ENCODE measurements around the gene CD79B.
"Not testable (repeated sequence)": the region's sequence is repeated elsewhere in the genome, so short reads cannot be mapped to it uniquely, and the experiment has no call there.

The CD79B gene

DNA sequence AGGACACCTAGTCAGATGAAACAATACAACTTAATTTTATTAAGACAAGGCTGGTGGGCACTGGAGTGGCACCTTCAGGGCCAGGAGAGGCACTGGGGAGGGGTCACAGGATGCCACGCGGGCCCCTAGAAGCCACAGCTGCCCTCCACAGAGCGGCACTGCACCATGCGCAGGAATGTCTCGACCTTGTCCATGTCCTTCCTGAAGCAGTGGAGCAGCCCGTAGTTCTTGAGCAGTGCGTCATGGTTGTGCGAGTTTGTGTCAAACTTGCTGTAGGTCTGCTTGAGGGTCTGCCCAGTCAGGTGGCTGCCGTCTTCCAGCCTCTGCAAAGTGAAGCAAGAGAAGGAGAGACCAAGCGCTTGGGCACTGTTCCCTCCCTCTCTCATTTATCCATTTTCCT lies 22.5 kb downstream of the CD79B start:
- not testable (repeated sequence) for DNase-seq

DNA sequence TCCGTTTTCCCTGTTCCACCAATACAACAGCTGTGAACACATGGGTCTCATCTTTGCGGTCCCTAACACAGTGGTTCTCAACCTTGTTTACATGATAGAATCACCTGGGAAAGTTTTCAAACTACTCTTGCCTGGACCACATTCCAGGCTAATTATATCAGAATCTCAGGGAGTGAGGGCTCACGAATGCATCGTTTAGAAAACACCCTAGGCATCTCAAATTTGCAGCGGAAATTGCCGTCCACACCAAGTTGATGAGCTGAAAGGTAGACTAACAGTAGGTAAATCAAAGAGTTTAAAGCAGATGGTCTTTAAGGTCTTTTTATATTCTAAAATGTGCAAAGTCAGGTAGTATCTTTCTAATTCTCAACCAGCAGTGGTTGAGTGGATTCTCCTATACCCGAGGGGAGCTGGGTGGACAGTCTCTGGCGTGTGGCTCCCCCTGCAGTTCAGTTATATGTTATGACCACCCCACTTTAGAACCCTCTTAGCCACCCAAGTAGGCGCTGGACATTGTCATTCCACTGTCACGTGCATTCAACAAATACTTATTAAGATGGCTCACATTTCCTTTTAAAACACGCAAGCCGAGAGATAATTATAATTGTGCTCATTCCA lies 24.9 kb downstream of the CD79B start:
- DNase-seq, result not testable (repeated sequence)

DNA sequence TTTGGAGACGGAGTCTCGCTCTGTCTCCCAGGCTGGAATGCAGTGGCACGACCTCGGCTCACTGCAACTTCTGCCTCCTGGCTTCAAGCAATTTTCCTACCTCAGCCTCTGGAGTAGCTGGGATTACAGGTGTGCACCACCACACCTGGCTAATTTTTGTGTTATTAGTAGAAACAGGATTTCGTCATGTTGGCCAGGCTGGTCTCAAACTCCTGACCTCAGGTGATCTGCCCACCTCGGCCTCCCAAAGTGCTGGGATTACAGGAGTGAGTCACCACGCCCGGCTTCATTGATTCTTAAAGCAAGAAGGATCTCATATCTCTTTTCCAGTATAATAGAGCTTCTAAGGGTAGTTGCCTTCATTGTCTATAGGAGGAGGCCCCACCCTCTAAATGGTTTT lies 27.3 kb downstream of the CD79B start:
- not testable (repeated sequence) for DNase-seq

DNA sequence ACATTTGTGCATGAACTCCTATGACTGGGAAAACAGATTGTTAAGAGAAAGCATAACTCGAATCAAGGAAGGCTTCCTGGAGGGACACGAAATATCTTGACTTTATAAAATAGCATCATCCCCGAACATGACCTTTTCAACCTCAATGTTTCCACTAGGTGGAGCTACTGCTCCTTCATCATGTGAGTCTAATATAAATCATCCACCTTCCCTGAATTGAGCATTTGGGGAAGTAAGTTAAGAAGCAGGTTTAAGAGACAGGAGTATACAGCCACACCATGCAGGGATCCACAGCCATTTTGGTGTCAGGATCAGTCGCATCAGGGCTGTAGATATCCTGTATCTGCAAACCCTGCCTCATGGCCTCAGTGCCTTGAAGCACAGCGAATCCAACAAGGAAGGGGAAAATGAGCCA lies 28.3 kb downstream of the CD79B start:
- DNase-seq, result not testable (repeated sequence)

DNA sequence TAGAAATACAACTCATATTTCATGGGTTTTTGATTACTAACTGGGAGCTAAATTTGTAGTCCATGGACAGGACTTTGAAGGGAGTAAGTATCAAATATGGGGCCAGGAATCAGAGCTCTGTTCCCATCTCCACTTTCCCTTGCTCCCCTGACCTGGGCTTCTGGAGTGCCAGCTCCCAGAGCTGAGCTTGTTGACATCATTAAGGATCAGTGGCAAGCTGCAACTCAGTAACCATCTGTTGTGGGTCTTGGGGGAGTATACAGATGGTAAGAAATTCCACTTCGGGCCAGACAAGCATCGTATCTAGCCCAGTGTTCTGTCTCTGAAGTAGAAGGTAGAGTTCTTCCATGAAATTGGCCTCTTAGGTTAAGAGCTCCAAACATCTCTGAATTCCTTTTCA lies 30.2 kb downstream of the CD79B start:
- DNase-seq, result not testable (repeated sequence)

DNA sequence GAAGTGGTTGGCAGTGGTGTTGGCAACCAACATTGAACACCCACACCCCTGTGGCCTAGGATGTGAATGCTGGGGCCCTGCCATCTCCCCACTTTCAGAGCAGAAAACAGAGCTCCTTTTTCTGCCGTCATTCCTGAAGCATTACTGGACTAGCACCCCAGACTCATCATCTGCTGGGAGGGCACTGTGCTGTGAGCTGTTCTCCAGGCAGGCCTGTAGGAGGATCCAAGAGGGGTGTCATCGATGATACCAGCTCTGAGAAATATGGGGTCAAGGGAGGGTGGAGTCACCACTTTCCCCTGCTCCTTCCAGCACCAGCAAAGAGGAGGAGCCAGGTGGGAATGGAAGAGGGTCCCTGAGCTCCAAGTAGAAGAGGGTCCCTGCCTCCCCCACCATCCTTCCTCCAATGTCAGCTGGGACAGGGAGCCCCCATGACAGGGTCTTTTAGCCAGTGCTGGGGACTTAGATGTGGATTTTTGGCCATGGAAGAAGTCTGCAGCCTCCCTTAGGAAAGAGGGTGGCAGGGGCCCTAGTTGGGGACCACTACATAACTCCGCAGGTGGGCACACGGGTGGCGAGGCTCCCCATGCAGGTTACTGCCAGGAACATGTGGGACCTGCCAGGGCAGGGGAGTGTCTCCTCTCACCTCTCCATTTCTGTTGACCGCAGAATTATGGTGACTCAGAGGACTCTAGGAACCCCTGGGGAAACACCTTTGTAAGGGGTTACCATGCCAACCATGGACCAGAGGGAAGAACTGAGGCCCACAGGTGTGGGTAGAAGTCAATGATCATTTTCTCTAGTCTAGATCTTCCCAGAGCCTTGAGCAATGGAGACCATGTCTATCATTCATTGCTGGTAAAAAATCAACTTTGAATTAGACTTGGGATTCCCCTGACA lies 33.0 kb downstream of the CD79B start:
- not testable (repeated sequence) for DNase-seq

DNA sequence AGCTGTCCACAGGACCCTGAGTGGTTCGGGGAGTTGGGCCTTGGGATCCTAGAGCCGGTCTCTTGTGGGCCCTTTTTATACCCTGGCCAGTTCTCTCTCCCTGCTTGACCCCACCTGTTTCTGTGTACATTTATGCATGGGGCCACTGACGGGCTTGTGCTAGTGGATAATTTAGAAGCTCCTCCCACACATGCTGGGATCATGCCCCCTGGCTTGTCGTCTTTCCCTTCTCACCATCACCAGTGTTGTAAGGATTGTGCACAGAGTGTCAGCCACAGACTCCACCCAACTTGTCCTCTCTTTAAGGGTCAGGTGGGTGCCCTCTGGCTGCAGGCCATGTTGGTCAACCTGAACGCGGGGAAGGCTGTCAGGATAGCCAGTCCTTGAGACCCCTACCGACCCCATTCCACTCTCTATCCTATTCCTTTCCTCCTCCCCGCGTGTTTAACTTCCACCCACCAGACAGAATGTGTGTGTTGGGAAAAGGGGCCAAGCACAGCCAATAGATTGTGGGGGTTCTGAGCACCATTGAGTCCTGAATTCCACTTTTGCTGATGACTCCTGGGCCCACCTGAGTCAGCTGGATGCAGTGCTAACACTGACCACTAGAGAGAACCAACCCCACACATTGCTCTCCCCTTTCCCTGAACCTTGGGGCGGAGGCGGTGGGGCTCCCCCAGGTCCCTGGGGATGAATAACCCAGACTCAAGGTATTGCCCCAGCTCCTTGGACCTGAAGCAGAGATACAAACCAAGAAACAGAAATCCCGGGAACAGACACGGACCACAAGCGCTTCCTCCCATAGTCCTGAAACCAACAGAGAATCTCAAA lies 35.4 kb downstream of the CD79B start, which contains the start of gene CSH1:
TSS of gene CSH1 (minus strand) at position 51 of the 831 bp plus-strand sequence. CDS start 63 bp downstream, outside the sequence.
- DNase-seq, result not testable (repeated sequence)

DNA sequence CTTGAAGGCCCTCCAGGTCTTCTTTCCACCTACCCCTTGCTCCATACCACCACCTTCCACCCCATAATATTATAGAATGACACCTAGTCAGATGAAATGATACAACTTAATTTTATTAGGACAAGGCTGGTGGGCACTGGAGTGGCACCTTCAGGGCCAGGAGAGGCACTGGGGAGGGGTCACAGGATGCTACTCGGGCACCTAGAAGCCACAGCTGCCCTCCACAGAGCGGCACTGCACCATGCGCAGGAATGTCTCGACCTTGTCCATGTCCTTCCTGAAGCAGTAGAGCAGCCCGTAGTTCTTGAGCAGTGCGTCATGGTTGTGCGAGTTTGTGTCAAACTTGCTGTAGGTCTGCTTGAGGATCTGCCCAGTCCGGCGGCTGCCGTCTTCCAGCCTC lies 37.3 kb downstream of the CD79B start:
- not testable (repeated sequence) for DNase-seq

DNA sequence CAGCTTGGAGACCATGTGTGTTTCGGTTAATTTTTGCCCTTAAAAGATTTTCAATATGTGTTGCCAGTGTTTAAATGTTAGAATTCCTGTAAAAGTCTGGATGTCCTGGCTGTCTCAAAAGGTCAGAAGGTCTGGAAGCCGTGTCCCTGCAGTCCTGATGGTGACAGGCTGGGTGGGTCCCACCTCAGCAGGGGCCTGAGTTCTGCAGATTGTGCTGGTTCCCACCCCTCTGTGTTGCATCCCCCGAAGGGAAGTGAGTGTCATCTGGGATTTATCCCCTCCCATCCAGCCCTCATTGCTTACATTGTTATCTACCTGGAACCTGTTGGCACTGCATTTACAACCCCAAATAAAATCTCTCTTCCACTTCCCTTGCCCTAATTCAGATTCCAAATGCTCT lies 38.1 kb downstream of the CD79B start:
- DNase-seq, result not testable (repeated sequence)

DNA sequence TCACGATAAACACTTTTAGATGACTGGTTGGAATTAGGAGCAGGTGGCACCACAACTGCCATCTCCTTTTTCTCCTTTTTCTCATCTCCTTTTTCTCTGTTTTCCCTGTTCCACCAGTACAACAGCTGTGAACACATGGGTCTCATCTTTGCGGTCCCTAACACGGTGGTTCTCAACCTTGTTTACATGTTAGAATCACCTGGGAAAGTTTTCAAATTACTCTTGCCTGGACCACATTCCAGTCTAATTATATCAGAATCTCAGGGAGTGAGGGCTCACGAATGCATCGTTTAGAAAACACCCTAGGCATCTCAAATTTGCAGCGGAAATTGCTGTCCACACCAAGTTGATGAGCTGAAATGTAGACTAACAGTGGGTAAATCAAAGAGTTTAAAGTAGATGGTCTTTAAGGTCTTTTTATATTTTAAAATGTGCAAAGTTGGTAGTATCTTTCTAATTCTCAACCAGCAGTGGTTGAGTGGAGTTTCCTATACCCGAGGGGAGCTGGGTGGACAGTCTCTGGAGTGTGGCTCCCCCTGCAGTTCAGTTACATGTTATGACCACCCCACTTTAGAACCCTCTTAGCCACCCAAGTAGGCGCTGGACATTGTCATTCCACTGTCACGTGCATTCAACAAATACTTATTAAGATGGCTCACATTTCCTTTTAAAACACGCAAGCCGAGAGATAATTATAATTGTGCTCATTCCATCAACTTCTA lies 39.7 kb downstream of the CD79B start:
- DNase-seq, result not testable (repeated sequence)

DNA sequence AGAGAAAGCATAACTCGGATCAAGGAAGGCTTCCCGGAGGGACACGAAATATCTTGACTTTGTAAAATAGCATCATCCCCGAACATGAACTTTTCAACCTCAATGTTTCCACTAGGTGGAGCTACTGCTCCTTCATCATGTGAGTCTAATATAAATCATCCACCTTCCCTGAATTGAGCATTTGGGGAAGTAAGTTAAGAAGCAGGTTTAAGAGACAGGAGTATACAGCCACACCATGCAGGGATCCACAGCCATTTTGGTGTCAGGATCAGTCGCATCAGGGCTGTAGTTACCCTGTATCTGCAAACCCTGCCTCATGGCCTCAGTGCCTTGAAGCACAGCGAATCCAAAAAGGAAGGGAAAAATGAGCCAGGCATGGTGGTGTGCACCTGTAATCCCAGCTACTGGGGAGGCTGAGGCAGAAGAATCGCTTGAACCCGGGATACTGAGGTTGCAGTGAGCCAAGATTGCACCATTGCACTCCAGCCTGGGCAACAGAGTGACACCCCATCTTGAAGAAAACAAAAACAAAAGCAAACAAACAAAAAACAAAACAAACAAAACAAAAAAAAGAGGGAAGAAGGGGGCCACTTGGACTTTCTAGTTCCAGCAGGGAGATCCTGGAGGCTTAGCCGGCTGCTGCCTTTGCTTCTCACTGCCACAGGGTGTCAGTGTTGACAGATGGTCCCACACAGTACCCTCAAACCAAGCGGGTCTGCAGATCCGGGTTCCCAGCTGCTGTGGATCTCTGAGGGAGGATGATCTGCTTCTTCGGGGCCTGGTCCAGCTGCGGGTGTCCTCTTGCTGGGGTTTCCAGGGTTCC lies 42.9 kb downstream of the CD79B start:
- not testable (repeated sequence) for DNase-seq

DNA sequence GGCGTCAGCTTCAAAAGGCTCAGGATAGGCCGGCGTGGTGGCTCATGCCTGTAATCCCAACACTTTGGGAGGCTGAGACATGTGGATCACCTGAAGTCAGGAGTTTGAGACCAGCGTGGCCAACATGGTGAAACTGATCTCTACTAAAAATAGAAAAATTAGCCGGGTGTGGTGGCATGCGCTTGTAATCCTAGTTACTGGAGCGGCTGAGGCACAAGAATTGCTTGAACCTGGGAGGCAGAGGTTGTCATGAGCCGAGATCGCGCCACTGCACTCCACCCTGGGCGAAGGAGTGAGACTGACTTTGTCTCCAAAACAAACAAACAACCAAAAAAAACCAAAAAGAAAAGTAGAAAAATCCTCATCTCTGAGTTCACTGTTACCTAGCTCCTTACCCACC lies 47.0 kb downstream of the CD79B start:
- DNase-seq, result not testable (repeated sequence)

DNA sequence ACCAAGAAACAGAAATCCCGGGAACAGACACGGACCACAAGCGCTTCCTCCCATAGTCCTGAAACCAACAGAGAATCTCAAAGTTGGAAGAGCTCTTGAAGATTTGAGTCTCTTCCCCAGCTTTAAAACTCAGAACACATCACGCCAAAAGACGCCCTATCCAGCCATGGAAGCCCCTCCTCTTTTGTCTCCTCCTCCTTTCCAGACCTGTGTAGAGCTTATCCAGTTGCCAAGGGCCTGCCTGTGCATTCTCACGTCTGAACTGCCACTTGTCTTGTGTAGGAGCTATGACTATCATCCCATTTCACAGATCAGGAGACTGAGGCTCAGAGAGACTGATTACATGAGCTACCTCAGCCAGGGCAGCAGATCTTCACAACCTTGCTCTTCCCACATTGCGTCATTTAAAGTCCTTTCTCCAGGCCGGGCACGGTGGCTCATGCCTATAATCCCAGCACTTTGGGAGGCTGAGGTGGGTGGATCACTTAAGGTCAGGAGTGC lies 49.5 kb downstream of the CD79B start:
- not testable (repeated sequence) for DNase-seq

DNA sequence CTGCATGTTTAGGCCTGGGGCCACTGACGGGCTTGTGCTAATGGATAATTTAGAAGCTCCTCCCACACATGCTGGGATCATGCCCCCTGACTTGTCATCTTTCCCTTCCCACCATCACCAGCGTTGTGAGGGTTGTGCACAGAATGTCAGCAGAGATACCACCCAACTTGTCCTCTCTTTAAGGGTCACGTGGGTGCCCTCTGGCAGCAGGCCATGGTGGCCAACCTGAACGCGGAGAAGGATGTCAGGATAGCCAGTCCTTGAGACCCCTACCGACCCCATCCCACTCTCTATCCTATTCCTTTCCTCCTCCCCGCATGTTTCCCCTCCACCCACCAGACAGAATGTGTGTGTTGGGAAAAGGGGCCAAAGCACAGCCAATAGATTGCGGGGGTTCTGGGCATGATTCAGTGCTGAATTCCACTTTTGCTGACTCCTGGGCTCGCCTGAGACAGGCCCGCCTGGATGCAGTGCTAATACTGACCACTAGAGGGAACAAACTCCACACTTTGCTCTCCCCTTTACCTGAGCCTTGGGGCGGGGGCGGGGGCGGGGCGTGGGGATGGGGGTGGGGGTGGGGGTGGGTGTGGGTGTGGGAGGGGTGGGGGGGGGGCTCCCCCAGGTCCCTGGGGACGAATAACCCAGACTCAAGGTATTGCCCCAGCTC lies 50.1 kb downstream of the CD79B start, which contains the start of gene GH2:
TSS of gene GH2 (minus strand) at position 10 of the 667 bp plus-strand sequence. CDS start 143 bp downstream, outside the sequence.
- no peak for DNase-seq

DNA sequence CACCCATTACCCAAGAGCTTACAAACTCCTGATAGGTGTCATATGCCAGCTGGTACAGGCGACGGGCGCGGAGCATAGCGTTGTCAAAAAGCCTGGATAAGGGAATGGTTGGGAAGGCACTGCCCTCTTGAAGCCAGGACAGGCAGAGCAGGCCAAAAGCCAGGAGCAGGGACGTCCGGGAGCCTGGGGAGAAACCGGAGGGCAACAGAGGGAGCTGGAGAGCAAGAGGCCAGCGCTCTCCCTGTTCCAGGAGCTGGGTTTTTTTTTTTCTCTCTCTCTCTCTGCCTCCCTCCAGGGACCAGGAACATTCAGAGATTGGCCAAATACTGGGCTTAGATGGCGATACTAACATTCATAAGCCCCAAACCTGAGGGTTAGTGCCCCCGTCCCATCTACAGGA lies 50.8 kb downstream of the CD79B start:
- DNase-seq, result not testable (repeated sequence)

DNA sequence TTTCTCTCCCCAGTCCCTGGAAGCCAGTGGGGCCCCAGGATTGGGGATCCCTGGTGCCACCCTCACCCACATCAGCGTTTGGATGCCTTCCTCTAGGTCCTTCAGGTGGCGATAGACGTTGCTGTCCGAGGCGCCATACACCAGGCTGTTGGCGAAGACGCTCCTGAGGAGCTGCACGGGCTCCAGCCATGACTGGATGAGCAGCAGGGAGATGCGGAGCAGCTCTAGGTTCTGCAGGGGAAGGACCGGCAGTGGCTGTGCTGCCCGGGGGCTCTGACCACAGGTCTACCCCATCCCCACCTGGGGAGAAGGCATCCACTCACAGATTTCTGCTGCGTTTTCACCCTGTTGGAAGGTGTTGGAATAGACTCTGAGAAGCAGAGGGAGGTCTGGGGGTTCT lies 51.4 kb downstream of the CD79B start:
- no peak for DNase-seq

Data from T1000 (cell line).